Vagina (tissue), 2 donors: ENCODE data around the gene RNPEPL1. TPM values are rescaled to one million over a fixed set of nuclear protein-coding genes. Genes with fewer than 3 reads are reported as not detected.

Experiments used
- DNase-seq, 2 donors: peaks; one replicate each; pipeline ENCODE4 v3.0.0-alpha.2; 2017; ENCODE audit errors: extremely low spot score in 2 of 2
- H3K27ac ChIP-seq: fragments of 200-600 bp; sonication (generic); one replicate; pipeline ENCODE4 v1.5.1; 2019
- H3K27me3 ChIP-seq: fragments of 200-600 bp; sonication (generic); one replicate; pipeline ENCODE4 v1.5.1; 2019
- H3K36me3 ChIP-seq, 2 donors: fragments of 200-600 bp; sonication (generic); one replicate each; pipeline ENCODE4 v1.5.1; 2017 to 2019
- H3K4me1 ChIP-seq: fragments of 200-600 bp; sonication (generic); one replicate; pipeline ENCODE4 v1.5.1; 2019
- H3K4me3 ChIP-seq, 2 donors: fragments of 200-600 bp; sonication (generic); 1 replicate in 1 of 2; 2 replicates in 1 of 2; pipeline ENCODE4 v1.5.1; 2016 to 2019
- H3K9me3 ChIP-seq: fragments of 200-600 bp; sonication (generic); one replicate; pipeline ENCODE4 v1.5.1; 2019
- CTCF ChIP-seq, 3 experiments: fragments of 450-650 bp in 2 of 3; fragments of 200-600 bp in 1 of 3; sonication (generic) in 1 of 3; IDR thresholded peaks; one replicate each; pipeline ENCODE4 v1.5.1; 2017 to 2019; ENCODE audit warnings: antibody characterized with exemption in 3 of 3, mild to moderate bottlenecking in 2 of 3, moderate library complexity in 2 of 3
- POLR2A ChIP-seq, 2 donors: fragments of 450-650 bp; IDR thresholded peaks; one replicate each; pipeline ENCODE4 v1.6.1; 2017; ENCODE audit warnings: antibody characterized with exemption in 2 of 2, mild to moderate bottlenecking in 2 of 2, moderate library complexity in 2 of 2
- POLR2AphosphoS5 ChIP-seq, 2 donors: sonication (generic); formaldehyde crosslinking; IDR thresholded peaks; one replicate each; pipeline ENCODE4 v1.9.0; 2017; ENCODE audit warnings: antibody characterized with exemption in 2 of 2, mild to moderate bottlenecking in 2 of 2, low read depth in 1 of 2; ENCODE audit not compliant: insufficient read depth in 1 of 2
- intact Hi-C: fragments of 100-400 bp; cut with DNase I; formaldehyde crosslinking; loops from one replicate; pipeline ENCODE4 v1.15.1; 2023
- total RNA-seq: library from RNA; depleted of rRNA; stranded (reverse); fragments of >200 nt; gene quantifications from one replicate; pipeline ENCODE4 v1.2.3, GENCODE V29; 2016

RNPEPL1 gene
- total RNA-seq, 1 donor from 2014 or later = 65.1 TPM

GRCh38 chr2:240589375-240589774 is 21.1 kb downstream of the RNPEPL1 start:
- no peaks in the 10 kb centered on the region for H3K27me3 ChIP-seq
- peaks cover 35% of the 10 kb centered on the region for H3K4me1 ChIP-seq
- no peak overlapping the region for H3K27ac ChIP-seq
- no peaks in the 10 kb centered on the region for H3K9me3 ChIP-seq
- H3K36me3 ChIP-seq = peaks cover 0 to 21% of the 10 kb centered on the region in 2 donors
- intact Hi-C loops = no loop called here
- TF ChIP-seq CTCF (IDR thresholded peaks at IDR 0.05) (no peak), POLR2A (IDR thresholded peaks at IDR 0.05) (no peak), POLR2AphosphoS5 (IDR thresholded peaks at IDR 0.05; ENCODE audit: insufficient read depth in 1 of 2, low read depth in 1 of 2) (no peak)
- DNase-seq = no peak
- no peak overlapping the region for H3K4me3 ChIP-seq

GRCh38 chr2:240589850-240590525 is 21.7 kb downstream of the RNPEPL1 start:
- no peak overlapping the region for H3K4me3 ChIP-seq
- peaks cover 29% of the 10 kb centered on the region for H3K4me1 ChIP-seq
- H3K27me3 ChIP-seq = no peaks in the 10 kb centered on the region
- H3K36me3 ChIP-seq = peaks cover 0 to 21% of the 10 kb centered on the region in 2 donors
- no peak overlapping the region for H3K27ac ChIP-seq
- DNase-seq = no peak
- TF ChIP-seq CTCF (IDR thresholded peaks at IDR 0.05) (no peak), POLR2AphosphoS5 (IDR thresholded peaks at IDR 0.05; ENCODE audit: insufficient read depth in 1 of 2, low read depth in 1 of 2) (no peak), POLR2A (IDR thresholded peaks at IDR 0.05) (no peak)
- intact Hi-C loops = no loop called here
- no peaks in the 10 kb centered on the region for H3K9me3 ChIP-seq

GRCh38 chr2:240590681-240591111 is 22.4 kb downstream of the RNPEPL1 start:
- Histone ChIP-seq H3K27me3 (no peaks in the 10 kb centered on the region), H3K27ac (no peak overlapping the region), H3K9me3 (no peaks in the 10 kb centered on the region), H3K36me3 (peaks cover 0 to 21% of the 10 kb centered on the region in 2 donors), H3K4me1 (peaks cover 22% of the 10 kb centered on the region), H3K4me3 (no peak overlapping the region)
- TF ChIP-seq POLR2A (IDR thresholded peaks at IDR 0.05) (no peak), POLR2AphosphoS5 (IDR thresholded peaks at IDR 0.05; ENCODE audit: insufficient read depth in 1 of 2, low read depth in 1 of 2) (no peak), CTCF (IDR thresholded peaks at IDR 0.05) (no peak)
- no peak for DNase-seq
- intact Hi-C loops = no loop called here

GRCh38 chr2:240591226-240591625 is 22.9 kb downstream of the RNPEPL1 start:
- no peaks in the 10 kb centered on the region for H3K9me3 ChIP-seq
- TF ChIP-seq CTCF (IDR thresholded peaks at IDR 0.05) = no peak
- H3K27me3 ChIP-seq = no peaks in the 10 kb centered on the region
- peaks cover 20% of the 10 kb centered on the region for H3K4me1 ChIP-seq
- peaks cover 0 to 21% of the 10 kb centered on the region in 2 donors for H3K36me3 ChIP-seq
- no peak overlapping the region for H3K27ac ChIP-seq
- no peak for DNase-seq
- no peak overlapping the region for H3K4me3 ChIP-seq
- intact Hi-C loops = no loop called here

- H3K27me3 ChIP-seq = no peaks in the 10 kb centered on the region
- TF ChIP-seq POLR2A (IDR thresholded peaks at IDR 0.05) = no peak
- no peak for TF ChIP-seq CTCF (IDR thresholded peaks at IDR 0.05)
- TF ChIP-seq POLR2AphosphoS5 (IDR thresholded peaks at IDR 0.05; ENCODE audit: insufficient read depth in 1 of 2, low read depth in 1 of 2) = no peak
- no peak for DNase-seq
Measured at GRCh38 chr2:240591784-240592183, 23.5 kb downstream of the RNPEPL1 start.

More at GRCh38 chr2:240591784-240592183, 23.5 kb downstream of the RNPEPL1 start:
- H3K4me1 ChIP-seq = peaks cover 20% of the 10 kb centered on the region
- intact Hi-C loops = no loop called here
- H3K27ac ChIP-seq = no peak overlapping the region
- no peak overlapping the region for H3K4me3 ChIP-seq
- no peaks in the 10 kb centered on the region for H3K9me3 ChIP-seq
- peaks cover 0 to 21% of the 10 kb centered on the region in 2 donors for H3K36me3 ChIP-seq
